LNCAP (cell line): ENCODE data around the gene IFIT3.

Experiments
- TF ChIP-seq, protein P1 (sequence below): fragments of 450-650 bp; IDR thresholded peaks from 2 replicates; pipeline ENCODE4 v1.5.1; 2017; ENCODE audit warnings: mild to moderate bottlenecking

Gene IFIT3, protein sequence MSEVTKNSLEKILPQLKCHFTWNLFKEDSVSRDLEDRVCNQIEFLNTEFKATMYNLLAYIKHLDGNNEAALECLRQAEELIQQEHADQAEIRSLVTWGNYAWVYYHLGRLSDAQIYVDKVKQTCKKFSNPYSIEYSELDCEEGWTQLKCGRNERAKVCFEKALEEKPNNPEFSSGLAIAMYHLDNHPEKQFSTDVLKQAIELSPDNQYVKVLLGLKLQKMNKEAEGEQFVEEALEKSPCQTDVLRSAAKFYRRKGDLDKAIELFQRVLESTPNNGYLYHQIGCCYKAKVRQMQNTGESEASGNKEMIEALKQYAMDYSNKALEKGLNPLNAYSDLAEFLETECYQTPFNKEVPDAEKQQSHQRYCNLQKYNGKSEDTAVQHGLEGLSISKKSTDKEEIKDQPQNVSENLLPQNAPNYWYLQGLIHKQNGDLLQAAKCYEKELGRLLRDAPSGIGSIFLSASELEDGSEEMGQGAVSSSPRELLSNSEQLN

GRCh38 chr10:89327803-89328441, at the start of gene IFIT3:
TSS of gene IFIT3 (plus strand) at chr10:89327997. CDS start at chr10:89328074, 77 bp downstream.
- TF ChIP-seq, protein P1, sequence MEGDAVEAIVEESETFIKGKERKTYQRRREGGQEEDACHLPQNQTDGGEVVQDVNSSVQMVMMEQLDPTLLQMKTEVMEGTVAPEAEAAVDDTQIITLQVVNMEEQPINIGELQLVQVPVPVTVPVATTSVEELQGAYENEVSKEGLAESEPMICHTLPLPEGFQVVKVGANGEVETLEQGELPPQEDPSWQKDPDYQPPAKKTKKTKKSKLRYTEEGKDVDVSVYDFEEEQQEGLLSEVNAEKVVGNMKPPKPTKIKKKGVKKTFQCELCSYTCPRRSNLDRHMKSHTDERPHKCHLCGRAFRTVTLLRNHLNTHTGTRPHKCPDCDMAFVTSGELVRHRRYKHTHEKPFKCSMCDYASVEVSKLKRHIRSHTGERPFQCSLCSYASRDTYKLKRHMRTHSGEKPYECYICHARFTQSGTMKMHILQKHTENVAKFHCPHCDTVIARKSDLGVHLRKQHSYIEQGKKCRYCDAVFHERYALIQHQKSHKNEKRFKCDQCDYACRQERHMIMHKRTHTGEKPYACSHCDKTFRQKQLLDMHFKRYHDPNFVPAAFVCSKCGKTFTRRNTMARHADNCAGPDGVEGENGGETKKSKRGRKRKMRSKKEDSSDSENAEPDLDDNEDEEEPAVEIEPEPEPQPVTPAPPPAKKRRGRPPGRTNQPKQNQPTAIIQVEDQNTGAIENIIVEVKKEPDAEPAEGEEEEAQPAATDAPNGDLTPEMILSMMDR = no peak

- TF ChIP-seq, protein P1 = no peak
Observed at GRCh38 chr10:89278034-89278535, 49.7 kb upstream of the IFIT3 start.

DNA sequence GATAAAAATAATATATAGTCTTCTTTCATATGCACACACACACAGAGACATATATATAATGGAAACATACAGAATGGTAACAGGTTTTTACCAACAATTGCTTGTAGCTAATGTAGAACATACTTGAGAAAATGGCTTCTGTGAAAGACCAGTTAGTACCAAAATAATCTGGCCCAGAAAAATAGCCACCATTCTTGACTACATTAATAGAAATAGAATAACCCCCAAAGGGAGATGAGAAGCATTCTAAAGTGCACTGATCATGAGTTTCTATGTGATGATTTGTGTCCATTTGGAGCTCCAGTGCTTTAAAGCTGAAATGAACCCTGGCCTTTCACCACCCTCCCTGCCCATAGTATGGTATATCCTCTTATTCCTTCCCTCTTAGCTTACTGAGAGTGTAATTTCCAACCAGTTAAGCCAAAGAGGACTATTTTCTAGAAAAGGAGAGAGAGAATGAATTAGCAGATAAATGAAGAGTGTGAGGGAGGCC, 48.9 kb upstream of the IFIT3 start:
- TF ChIP-seq, protein P1 = no peak

DNA sequence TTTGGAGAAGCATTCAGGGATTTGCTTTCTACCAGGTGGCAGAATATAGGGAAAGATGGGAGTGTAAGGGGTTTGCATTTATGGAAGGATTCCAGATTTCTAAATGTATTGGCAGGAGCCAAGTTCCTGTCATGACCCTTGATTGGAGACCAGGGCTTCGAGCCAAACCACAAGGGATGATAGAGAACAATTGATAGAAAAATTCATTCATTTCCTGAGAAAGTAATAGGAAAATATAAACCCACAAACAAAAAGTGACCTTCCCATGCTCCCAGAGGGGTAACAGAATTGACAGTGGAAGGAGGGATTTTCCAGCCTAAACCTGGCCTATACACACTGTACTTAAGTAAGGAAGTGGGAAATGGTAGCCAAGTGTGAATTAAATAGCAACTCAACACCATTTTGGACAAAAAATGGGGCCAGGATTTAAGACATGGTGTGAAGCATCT, 48.4 kb upstream of the IFIT3 start:
- TF ChIP-seq, protein P1 = no peak

DNA sequence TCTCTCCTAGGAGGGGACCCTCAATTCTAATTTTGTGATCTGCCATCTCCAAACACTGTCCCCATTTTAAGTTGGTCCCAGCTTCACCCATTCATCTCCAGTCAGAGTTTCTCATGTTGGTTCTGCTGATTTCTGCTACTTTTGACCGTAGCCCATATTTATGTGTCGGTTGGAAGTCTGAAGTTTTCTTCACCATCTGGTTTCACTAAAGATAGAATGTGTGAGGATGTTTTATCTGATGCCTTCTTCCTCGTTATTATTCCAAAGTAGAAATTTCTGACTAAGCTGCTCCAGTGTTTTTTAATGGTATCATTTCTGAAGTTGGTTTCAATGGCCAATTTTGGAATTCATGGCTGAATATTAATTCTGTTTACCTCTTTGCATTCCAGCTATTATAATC, 47.3 kb upstream of the IFIT3 start:
- TF ChIP-seq, protein P1 = no peak

GRCh38 chr10:89281606-89282395, 46.0 kb upstream of the IFIT3 start:
- TF ChIP-seq, protein P1 = no peak
